Hematopoietic multipotent progenitor cell treated with erythropoietin and hydrocortisone succinate and interleukin-3 and kit ligand, for 15 days (in vitro differentiated cells): Measurements from ENCODE around the gene HIBADH.
"Not testable (repeated sequence)": the region's sequence is repeated elsewhere in the genome, so short reads cannot be mapped to it uniquely, and the experiment has no call there.

Experiments
- DNase-seq: peaks from one replicate; pipeline ENCODE4 v3.0.0-alpha.2; 2015; ENCODE audit warnings: low spot score

Gene HIBADH

GRCh38 chr7:27678617-27679260 is 16.1 kb upstream of the HIBADH start:
- no peak for DNase-seq

DNA sequence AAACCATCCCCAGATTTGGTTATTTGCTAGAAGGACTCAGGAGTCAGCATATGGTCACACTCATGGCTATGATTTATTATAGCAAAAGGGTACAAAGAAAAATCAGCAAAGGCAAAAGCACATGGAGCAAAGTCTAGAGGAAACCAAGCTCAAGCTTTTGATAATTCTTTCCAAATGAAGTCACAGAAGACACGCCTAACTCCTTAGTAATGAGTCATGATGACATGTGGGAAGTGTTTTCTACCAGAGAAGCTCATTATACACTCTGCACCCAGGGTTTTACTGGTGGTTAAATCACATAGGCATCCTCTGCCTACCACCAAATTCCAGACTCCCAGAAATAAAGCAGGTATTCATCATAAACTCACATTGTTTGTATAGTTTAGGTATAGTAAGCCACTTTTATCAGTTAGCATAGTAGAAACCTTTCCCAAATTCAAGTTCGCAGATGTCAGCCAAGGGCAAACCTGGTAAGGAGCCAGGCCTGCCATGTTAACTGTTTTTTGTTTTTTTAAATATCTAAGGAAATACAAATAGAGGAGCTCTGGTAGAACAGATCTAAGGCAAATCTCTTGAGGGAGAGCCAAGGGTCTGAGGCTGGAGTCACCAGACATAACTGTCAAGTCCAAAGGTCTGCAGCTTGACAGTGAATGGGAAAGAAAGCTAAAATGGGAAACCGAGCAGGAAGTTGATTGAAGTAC is 15.4 kb upstream of the HIBADH start:
- peak; percentile 40 for DNase-seq

DNA sequence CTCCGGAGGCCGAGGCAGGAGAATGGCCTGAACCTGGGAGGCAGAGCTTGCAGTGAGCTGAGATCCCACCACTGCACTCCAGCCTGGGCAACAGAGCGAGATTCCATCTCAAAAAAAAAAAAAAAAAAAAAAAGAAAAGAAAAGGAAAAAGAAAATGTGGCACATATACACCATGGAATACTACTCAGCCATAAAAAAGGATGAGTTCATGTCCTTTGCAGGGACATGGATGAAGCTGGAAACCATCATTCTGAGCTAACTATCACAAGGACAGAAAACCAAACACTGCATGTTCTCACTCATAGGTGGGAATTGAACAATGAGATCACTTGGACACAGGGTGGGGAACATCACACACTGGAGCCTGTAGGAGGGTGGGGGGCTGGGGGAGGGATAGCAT is 11.4 kb upstream of the HIBADH start:
- not testable (repeated sequence) for DNase-seq

GRCh38 chr7:27671675-27672074 is 9.0 kb upstream of the HIBADH start:
- no peak for DNase-seq

GRCh38 chr7:27670676-27671075 is 8.0 kb upstream of the HIBADH start:
- no peak for DNase-seq

DNA sequence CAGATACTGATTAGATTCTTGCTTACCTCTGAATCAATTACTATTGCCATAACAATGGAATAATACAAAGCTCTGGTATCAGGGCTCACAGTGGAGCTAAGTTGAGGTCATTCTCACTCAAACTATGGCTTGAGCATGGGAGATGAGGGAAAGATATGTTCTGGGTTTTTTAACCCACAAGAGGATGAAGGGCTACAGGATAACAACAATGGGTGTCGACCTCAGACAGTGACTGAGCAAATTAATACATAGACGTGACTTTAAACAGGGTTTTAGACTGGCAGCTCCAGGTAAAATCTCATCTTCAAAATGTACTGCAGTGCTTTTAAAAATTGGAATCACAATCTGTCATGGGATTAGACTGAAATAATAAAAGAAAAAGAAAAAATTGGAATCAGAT is 7.5 kb upstream of the HIBADH start:
- no peak for DNase-seq

- DNase-seq: no peak
Measured at GRCh38 chr7:27665531-27665930, 2.8 kb upstream of the HIBADH start.

DNA sequence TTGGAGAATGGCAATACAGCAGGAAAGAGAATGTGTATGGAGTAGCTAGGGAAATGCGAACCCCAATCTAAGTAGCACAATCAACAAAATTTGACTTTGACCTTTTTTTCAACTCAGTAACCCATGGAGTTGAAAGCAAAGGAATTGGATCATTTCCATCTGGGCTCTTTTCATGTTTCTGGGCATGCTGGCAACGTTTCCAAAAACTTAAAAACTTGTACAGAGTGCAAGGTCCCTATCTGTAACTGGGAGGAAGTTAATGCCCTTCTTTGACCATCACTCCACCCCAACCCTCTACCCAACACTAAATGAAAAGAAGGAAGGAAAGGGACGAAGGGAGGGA is 1.3 kb upstream of the HIBADH start:
- DNase-seq: no peak

DNA sequence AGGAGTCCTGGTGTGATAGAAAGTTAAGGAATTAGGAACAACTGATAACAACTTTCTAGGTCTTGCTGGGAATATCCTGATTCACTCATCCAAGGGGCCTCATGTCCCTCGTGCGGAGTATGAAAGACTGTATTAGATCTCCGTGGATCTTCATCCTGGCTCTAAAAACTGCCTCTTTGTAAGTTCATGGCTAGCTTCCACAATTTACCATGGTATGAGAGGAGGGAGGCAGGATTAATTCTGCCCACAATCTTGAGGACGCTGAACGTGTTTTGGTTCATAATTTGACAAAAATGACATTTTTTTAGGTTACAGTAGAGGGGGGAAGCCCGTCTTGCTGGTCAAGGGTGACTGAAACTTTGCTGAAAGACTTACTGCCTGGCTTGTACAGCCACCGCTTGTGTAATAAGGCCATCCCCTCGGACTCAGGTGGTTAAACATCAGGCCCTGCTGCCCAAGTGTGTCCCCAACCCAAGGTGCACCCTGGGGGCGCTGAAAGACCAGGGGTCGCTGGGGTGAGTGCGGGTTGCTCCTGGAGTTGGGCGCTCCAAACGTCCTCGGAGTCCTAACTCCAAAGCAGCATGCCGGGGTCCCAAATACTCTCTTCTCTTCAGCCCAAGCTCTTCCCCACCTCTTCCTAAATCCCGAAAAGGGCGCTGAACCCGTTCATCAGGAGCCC is 733 bp downstream of the HIBADH start:
- DNase-seq: peak; percentile 18

DNA sequence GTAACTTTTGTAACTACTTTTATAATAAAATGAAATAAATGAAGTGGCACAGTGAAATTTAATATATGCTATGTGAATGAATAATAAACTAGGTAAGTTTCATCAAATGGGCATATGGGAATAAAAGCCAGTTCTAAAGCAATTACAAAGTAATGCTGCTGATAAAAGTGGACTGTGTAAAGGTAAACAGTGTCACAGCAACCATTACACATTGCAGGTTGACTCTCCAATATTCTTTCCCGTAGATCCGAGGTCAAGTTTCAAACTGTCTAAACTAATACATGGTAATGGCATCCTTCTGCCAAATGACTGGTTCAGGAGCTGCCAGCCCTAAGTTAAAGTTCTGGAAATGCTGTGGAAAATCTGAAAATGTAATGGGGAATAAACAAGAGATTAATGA is 6.0 kb downstream of the HIBADH start:
- DNase-seq: no peak

DNA sequence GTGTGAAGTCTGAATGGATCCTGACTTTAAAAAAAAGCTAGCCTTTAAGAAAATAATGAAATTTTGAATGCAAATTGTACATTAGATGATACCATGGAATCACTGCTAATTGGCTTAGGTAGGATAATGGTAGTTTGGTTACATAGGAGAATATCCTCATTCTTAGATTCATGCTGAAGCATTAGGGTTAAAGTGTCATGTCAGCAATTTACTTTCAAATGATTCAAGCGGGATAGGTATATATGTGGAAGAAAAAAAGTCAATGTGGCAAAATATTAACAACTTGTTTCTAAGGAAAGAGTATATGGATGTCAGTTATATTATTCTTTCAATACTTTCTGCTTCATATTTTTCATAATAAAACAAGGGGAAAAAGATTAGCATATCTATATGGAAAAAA is 7.5 kb downstream of the HIBADH start:
- DNase-seq: no peak

DNA sequence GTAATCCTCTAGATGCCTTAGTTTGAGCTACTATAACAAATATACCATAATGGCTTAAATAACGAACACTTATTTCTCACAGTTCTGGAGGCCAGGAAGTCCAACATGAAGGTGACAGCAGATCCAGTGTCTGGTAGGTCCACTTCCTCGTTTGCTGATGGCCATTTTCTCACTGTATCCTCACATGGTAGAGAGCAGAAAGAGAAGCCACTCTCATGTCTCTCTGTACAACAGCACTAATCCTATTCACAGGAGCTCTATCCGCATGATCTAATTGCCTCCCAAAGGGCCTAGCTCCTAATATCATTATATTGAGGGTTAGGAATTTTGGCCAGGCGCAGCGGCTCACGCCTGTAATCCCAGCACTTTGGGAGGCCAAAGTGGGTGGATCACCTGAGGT is 10.2 kb downstream of the HIBADH start:
- DNase-seq: no peak

DNA sequence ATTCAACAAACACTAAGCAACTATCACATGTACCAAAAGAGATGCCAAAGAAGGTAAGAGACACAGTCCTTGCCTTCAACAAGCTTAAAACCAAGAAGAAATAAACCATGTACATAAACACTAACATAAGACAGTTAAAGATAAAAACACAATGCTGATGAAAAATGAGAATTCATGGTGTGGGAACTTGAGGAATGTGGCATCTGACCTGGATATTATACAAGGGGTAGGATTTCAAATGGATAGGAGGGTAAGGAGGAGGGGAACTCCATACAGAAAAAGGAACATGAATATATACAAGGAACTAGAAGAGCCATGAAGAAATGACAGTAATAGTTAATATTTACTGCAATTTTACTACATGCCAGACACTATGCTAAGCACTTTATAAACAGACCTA is 11.0 kb downstream of the HIBADH start:
- no peak for DNase-seq

GRCh38 chr7:27650283-27650682 is 12.4 kb downstream of the HIBADH start:
- DNase-seq: no peak

GRCh38 chr7:27647489-27647888 is 15.2 kb downstream of the HIBADH start:
- no peak for DNase-seq

GRCh38 chr7:27647046-27647445 is 15.6 kb downstream of the HIBADH start:
- DNase-seq: no peak

DNA sequence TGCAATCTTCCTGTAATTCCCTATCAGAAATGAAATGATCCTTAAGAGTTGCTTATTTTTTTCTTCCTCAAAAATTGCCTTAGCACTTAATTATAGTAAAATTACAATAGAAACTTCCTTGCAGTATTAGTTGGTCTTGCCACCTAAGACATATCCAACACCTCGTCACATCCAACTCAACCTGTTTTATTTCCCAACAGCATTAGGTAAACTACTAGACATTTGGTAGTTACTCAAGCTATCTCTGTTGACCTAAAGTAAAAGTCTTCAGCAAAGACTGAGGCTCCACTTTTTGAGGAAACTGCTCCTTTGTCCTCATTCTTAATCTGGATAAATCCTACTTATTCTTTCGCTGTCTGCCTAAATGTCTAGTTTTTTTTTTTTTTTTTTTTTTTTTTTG is 20.4 kb downstream of the HIBADH start:
- no peak for DNase-seq

GRCh38 chr7:27641581-27642230 is 21.0 kb downstream of the HIBADH start:
- no peak for DNase-seq

DNA sequence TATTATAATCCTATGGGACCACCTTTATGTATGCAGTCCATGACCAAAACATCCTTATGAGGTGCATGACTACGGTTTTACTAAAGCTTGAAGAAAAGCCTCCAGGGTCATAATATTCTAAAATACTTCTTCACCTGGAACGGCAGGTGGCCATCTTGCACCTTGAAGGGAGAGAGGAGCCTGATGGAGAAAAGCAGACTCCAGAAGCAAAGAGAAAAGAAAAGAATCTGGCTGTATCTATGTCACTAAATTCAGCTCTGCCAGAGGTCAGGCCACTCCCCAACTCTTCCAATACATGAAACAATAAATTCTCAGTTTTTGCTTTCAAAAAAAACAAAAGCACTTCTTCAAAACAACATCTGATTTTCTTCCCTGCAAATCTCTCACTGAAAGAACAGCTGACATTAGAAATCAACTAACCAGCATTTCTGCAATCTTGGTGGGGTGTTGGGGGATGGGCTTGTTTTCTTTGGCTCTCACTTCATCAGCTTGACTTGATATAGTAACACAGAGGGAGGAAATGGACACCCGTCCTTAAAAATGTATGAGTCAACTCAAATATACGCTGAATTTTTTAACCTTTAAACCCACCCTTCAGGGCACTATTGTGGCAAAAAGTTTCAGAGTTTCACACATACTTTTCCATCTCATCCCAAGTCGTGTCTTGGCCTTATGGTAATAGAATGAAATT is 21.7 kb downstream of the HIBADH start:
- no peak for DNase-seq

- DNase-seq: no peak
Measured at GRCh38 chr7:27639851-27640250, 22.8 kb downstream of the HIBADH start.

- DNase-seq: not testable (repeated sequence)
Measured at GRCh38 chr7:27639048-27639447, 23.6 kb downstream of the HIBADH start.

DNA sequence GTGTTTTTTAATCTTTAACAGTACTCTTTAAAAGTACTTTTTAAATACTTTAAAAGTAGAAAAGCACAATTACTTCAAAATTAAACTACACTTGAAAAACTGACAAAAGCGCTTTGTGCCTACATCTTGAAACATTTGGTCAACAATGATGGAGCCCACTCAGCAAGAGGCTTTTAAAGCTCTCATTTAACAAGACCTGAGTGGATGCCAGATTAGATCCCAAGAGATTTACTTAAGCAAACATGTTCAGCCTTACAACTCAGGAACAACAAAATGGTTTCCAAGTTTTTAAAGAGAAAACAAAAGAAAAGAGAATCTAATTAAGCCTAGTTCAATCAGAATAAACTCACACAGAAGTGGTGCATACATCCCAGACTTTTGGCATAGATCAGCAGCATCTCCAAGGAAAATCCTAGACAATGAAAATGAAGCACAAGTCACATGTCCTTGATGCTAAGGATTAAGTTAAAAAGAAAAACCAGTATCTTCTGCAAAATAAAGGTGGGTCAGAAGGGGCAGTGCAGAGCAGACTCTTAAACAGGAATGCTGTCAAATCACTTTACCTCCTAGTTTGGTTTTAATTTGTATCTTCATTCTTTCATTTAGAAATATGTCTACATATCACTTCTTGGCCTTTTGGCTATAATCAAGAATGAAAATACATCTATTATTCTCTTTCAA is 26.2 kb downstream of the HIBADH start:
- no peak for DNase-seq
